ENCODE results near the gene EIF5. TPM values are rescaled to one million over a fixed set of nuclear protein-coding genes. Genes with fewer than 3 reads are reported as not detected.

The EIF5 gene
- total RNA-seq, 1 experiment from 2014 or later: 238 TPM

GRCh38 chr14:103343905-103344797 is 10.1 kb downstream of the EIF5 start:
- H3K27ac ChIP-seq (ENCODE audit: low read depth, low read length): no peak overlapping the region
- intact Hi-C loops (cut with micrococcal nuclease): no loop called here
- no peak overlapping the region for H3K9ac ChIP-seq (ENCODE audit: low read length)
- POLR2A ChIA-PET: interaction anchor here (0.6 to 5.3 kb wide), 4 partner anchors 8 to 135 kb away, joined by 3 to 31 read pairs (median 3); partner anchors contain the start of gene EIF5
- DNase-seq (ENCODE audit: low read depth, low spot score) (no peak), ATAC-seq (0 out of 2 replicates have a peak, but pooled peaks have one; percentile 9)
- H3K4me1 ChIP-seq (ENCODE audit: control insufficient read depth in 1 of 2, insufficient read depth in 2 of 2, low read length in 2 of 2): no peaks in the 10 kb centered on the region
- peaks cover 8% of the 10 kb centered on the region; the same call in 1 of the 2 replicates for H3K79me2 ChIP-seq (ENCODE audit: insufficient read depth, low read length)
- peaks cover 16% of the 10 kb centered on the region; the same call in 1 of the 2 replicates for H4K20me1 ChIP-seq (ENCODE audit: insufficient read depth)
- no peak overlapping the region for H2AFZ ChIP-seq (ENCODE audit: low read depth, low read length, poor library complexity, severe bottlenecking)
- H3K9me2 ChIP-seq (ENCODE audit: insufficient read depth): no peaks in the 10 kb centered on the region
- H3K4me3 ChIP-seq (replicated peaks in 1 of 2; ENCODE audit: low read depth in 1 of 2, low read length in 2 of 2): no peak overlapping the region
- peaks cover 45 to 52% of the 10 kb centered on the region in 2 experiments for H3K36me3 ChIP-seq (ENCODE audit: control insufficient read depth in 1 of 2, insufficient read depth in 2 of 2, low read length in 2 of 2)
- CTCF ChIA-PET: no interaction called here
- RAD21 ChIA-PET (ENCODE audit: low non-redundant PET in 1 of 2, low total read pairs in 2 of 2, uncharacterized antibody in 2 of 2, unreplicated experiment in 2 of 2): no interaction called here
- BruUV-seq (replicated peaks): no TSS peak
- H3K4me2 ChIP-seq (ENCODE audit: low read length): no peak overlapping the region
- H3K9me3 ChIP-seq (ENCODE audit: control insufficient read depth in 1 of 2, insufficient read depth in 1 of 2, low read depth in 1 of 2, low read length in 2 of 2): no peaks in the 10 kb centered on the region
- H3K27me3 ChIP-seq (ENCODE audit: insufficient read depth, low read length): no peaks in the 10 kb centered on the region
- TF ChIP-seq CEBPB (IDR thresholded peaks at IDR 0.05; ENCODE audit: low read depth) (no peak), MAX (IDR thresholded peaks at IDR 0.05) (no peak), CTCF (IDR thresholded peaks at IDR 0.05 in 2 of 3, conservative IDR thresholded peaks at IDR 0.05 in 1 of 3; ENCODE audit: borderline replicate concordance in 1 of 3, insufficient read depth in 1 of 3, low read depth in 2 of 3, low read length in 2 of 3) (no peak), EZH2phosphoT487 (IDR thresholded peaks at IDR 0.05; ENCODE audit: borderline replicate concordance) (no peak), CBX3 (IDR thresholded peaks at IDR 0.05; ENCODE audit: low read depth) (no peak), ELF1 (IDR thresholded peaks at IDR 0.05; ENCODE audit: borderline replicate concordance, low read depth) (no peak), POLR2A (IDR thresholded peaks at IDR 0.05; ENCODE audit: borderline replicate concordance, extremely low read depth, insufficient read depth, insufficient read length) (no peak), SIN3A (IDR thresholded peaks at IDR 0.05; ENCODE audit: low read depth) (no peak), EZH2 (IDR thresholded peaks at IDR 0.05) (no peak), EGR1 (IDR thresholded peaks at IDR 0.05; ENCODE audit: low read depth) (no peak), YY1 (IDR thresholded peaks at IDR 0.05; ENCODE audit: extremely low read depth, insufficient replicate concordance, low read depth, low read length) (no peak), SP1 (IDR thresholded peaks at IDR 0.05; ENCODE audit: low read depth) (no peak), RAD21 (IDR thresholded peaks at IDR 0.05; ENCODE audit: low read depth) (no peak), REST (IDR thresholded peaks at IDR 0.05; ENCODE audit: low read depth) (no peak), SRF (IDR thresholded peaks at IDR 0.05; ENCODE audit: low read depth) (no peak), ATF3 (IDR thresholded peaks at IDR 0.05) (no peak), JUND (IDR thresholded peaks at IDR 0.05) (no peak), ZBTB33 (IDR thresholded peaks at IDR 0.05; ENCODE audit: extremely low read depth, insufficient replicate concordance, low read length) (no peak), TCF7L2 (IDR thresholded peaks at IDR 0.05; ENCODE audit: borderline replicate concordance, extremely low read depth, insufficient read depth, insufficient read length) (no peak)

Measured in HCT116 (cell line).